Tibial nerve (tissue), 4 donors: ENCODE results near the gene SLC6A15. TPM values are rescaled to one million over a fixed set of nuclear protein-coding genes. Genes with fewer than 3 reads are reported as not detected.

Experiments used
- DNase-seq, 2 donors: peaks; one replicate each; pipeline ENCODE4 v3.0.0-alpha.2; 2019; ENCODE audit warnings: low spot score in 2 of 2
- H3K27ac ChIP-seq, 4 donors: fragments of 200-600 bp; sonication (generic) in 3 of 4; one replicate each; pipeline ENCODE4 v1.5.1; 2017 to 2019; ENCODE audit warnings: mild to moderate bottlenecking in 1 of 4
- H3K27me3 ChIP-seq, 2 donors: fragments of 200-600 bp; sonication (generic) in 1 of 2; one replicate each; pipeline versions ENCODE4 v1.5.1 to v1.6.0; 2017 to 2019
- H3K36me3 ChIP-seq, 3 donors: fragments of 200-600 bp; sonication (generic); one replicate each; pipeline ENCODE4 v1.5.1; 2018 to 2019
- H3K4me1 ChIP-seq, 4 donors: fragments of 200-600 bp; sonication (generic) in 3 of 4; one replicate each; pipeline ENCODE4 v1.5.1; 2017 to 2019
- H3K4me3 ChIP-seq, 4 donors: fragments of 200-600 bp; sonication (generic) in 3 of 4; one replicate each; pipeline ENCODE4 v1.5.1; 2017 to 2019; ENCODE audit warnings: mild to moderate bottlenecking in 1 of 4, moderate library complexity in 1 of 4
- H3K9me3 ChIP-seq, 4 donors: fragments of 200-600 bp; sonication (generic) in 3 of 4; one replicate each; pipeline ENCODE4 v1.5.1; 2017 to 2019
- EP300 ChIP-seq, 2 donors: sonication (generic); formaldehyde crosslinking; IDR thresholded peaks; one replicate each; pipeline ENCODE4 v1.6.1; 2017; ENCODE audit warnings: antibody characterized with exemption in 2 of 2, mild to moderate bottlenecking in 1 of 2
- POLR2A ChIP-seq, 2 donors: fragments of 450-650 bp; IDR thresholded peaks; one replicate each; pipeline ENCODE4 v1.6.1; 2017; ENCODE audit warnings: antibody characterized with exemption in 2 of 2, mild to moderate bottlenecking in 2 of 2, moderate library complexity in 2 of 2
- WGBS, 2 donors: methylation state at CpG; one replicate each; pipeline ENCODE4 v1.1.5; 2018; 5-methylcytosine and 5-hydroxymethylcytosine counted together
- total RNA-seq, 4 donors: library from RNA; depleted of rRNA; stranded (reverse); fragments of >200 nt; gene quantifications; one replicate each; pipeline ENCODE4 v1.1.0, GENCODE V29; 2016
- TF ChIP-seq, protein P1 (sequence below), 5 experiments: fragments of 200-600 bp in 3 of 5; fragments of 450-650 bp in 2 of 5; sonication (generic) in 3 of 5; IDR thresholded peaks; one replicate each; pipeline ENCODE4 v1.5.1; 2016 to 2019; ENCODE audit warnings: antibody characterized with exemption in 5 of 5, mild to moderate bottlenecking in 3 of 5, moderate library complexity in 2 of 5

Gene SLC6A15
- total RNA-seq, 4 donors from 2014 or later, result 0.30 to 0.84 (median 0.51) TPM

DNA sequence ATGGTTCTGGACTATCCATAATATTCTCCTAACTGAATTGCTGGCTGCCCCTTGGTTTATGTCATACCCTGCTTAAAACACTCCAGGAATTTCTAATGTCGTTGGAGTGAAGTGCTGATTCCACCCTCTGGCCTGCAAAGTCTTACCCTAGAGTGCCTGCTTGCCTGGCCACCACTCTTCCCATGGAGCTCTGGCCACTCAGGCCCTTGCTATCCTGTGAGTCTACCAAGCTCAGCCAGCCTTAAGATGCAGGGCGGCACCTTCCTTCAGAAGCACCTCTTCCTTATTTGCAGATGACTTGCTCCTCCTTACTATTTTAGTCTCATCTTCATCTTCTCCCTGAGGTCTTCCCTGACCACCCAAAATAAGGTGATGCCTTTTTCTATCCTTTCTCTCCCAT lies 35.3 kb downstream of the SLC6A15 start:
- Histone ChIP-seq H3K27ac (no peak overlapping the region), H3K4me3 (no peak overlapping the region), H3K36me3 (no peaks in the 10 kb centered on the region), H3K9me3 (no peaks in the 10 kb centered on the region), H3K4me1 (no peaks in the 10 kb centered on the region), H3K27me3 (no peaks in the 10 kb centered on the region)
- TF ChIP-seq, protein P1, sequence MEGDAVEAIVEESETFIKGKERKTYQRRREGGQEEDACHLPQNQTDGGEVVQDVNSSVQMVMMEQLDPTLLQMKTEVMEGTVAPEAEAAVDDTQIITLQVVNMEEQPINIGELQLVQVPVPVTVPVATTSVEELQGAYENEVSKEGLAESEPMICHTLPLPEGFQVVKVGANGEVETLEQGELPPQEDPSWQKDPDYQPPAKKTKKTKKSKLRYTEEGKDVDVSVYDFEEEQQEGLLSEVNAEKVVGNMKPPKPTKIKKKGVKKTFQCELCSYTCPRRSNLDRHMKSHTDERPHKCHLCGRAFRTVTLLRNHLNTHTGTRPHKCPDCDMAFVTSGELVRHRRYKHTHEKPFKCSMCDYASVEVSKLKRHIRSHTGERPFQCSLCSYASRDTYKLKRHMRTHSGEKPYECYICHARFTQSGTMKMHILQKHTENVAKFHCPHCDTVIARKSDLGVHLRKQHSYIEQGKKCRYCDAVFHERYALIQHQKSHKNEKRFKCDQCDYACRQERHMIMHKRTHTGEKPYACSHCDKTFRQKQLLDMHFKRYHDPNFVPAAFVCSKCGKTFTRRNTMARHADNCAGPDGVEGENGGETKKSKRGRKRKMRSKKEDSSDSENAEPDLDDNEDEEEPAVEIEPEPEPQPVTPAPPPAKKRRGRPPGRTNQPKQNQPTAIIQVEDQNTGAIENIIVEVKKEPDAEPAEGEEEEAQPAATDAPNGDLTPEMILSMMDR (IDR thresholded peaks at IDR 0.05), result no peak
- TF ChIP-seq POLR2A (IDR thresholded peaks at IDR 0.05), result no peak
- no peak for TF ChIP-seq EP300 (IDR thresholded peaks at IDR 0.05)
- 58 to 63% methylated on average over 2 of the region's 2 CpGs for WGBS, 2 donors
- DNase-seq, result no peak

- TF ChIP-seq, protein P1 (IDR thresholded peaks at IDR 0.05), result no peak
- TF ChIP-seq EP300 (IDR thresholded peaks at IDR 0.05) (no peak), POLR2A (IDR thresholded peaks at IDR 0.05) (no peak)
- 38 to 44% methylated on average over 4 of the region's 4 CpGs for WGBS, 2 donors
These were observed 37.4 kb downstream of the SLC6A15 start for GRCh38 chr12:84875241-84875640.

DNA sequence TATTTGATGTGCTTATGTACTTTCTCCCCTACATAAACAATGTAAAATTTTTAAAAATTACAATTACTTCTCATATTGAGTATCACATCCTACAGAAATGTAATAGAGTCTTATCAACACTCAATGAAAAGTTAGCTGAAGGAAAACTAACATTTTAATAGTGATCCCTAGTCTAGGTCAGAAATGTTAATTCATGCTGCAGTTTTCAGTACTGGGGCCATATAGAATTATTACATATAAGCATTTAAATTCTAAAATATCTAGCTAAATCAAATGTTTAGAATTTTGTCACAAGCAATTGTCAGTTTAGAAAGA lies 37.8 kb downstream of the SLC6A15 start:
- TF ChIP-seq, protein P1 (IDR thresholded peaks at IDR 0.05), result no peak
- TF ChIP-seq POLR2A (IDR thresholded peaks at IDR 0.05), result no peak
- no peak for TF ChIP-seq EP300 (IDR thresholded peaks at IDR 0.05)
- Histone ChIP-seq H3K27ac (no peak overlapping the region), H3K27me3 (no peaks in the 10 kb centered on the region), H3K4me1 (no peaks in the 10 kb centered on the region), H3K4me3 (no peak overlapping the region), H3K9me3 (no peaks in the 10 kb centered on the region), H3K36me3 (no peaks in the 10 kb centered on the region)
- no peak for DNase-seq

More at GRCh38 chr12:84875241-84875640, 37.4 kb downstream of the SLC6A15 start:
- H3K9me3 ChIP-seq, result no peaks in the 10 kb centered on the region
- no peak for DNase-seq
- no peak overlapping the region for H3K27ac ChIP-seq
- no peak overlapping the region for H3K4me3 ChIP-seq
- H3K4me1 ChIP-seq, result no peaks in the 10 kb centered on the region
- no peaks in the 10 kb centered on the region for H3K27me3 ChIP-seq
- H3K36me3 ChIP-seq, result no peaks in the 10 kb centered on the region

DNA sequence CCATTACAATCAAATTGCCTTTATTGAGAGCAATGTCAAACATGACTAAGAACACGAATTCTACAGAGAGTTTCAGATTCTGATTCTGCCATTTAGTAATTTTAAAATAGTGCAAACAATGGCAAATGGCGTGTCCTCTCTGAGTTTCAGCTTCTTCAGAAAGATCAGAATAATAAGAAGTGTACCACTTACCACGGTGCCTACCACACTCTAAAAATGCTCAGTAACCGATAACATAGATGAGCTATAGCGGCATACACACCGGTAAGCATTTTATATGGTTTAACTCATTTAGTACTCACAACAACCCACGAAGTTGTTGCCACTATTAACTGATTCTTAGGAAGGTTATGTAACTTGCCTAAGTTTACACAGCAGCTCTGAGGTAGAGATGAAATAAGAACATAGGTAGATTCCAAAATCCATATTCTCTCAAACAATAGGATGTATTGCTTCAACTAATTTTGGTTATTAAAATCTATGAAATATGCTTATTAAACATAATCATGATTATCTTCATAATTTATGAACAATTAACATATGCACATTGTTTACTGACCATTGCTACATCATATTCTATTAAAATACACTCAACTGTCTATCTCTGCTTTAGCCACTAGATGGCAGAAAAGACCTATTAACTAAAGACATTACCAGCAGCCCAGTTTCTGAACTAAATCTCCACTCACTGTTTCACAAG lies 38.3 kb downstream of the SLC6A15 start:
- no peaks in the 10 kb centered on the region for H3K36me3 ChIP-seq
- H3K4me1 ChIP-seq, result no peaks in the 10 kb centered on the region
- H3K27me3 ChIP-seq, result no peaks in the 10 kb centered on the region
- no peak overlapping the region for H3K27ac ChIP-seq
- TF ChIP-seq, protein P1 (IDR thresholded peaks at IDR 0.05), result peak; percentile 64 to 76 (median 72)
- TF ChIP-seq POLR2A (IDR thresholded peaks at IDR 0.05) (no peak), EP300 (IDR thresholded peaks at IDR 0.05) (no peak)
- no peaks in the 10 kb centered on the region for H3K9me3 ChIP-seq
- no peak overlapping the region for H3K4me3 ChIP-seq
- DNase-seq, result peak in 1 of 2 donors; percentile 36
- 44 to 50% methylated on average over 7 of the region's 7 CpGs for WGBS, 2 donors

DNA sequence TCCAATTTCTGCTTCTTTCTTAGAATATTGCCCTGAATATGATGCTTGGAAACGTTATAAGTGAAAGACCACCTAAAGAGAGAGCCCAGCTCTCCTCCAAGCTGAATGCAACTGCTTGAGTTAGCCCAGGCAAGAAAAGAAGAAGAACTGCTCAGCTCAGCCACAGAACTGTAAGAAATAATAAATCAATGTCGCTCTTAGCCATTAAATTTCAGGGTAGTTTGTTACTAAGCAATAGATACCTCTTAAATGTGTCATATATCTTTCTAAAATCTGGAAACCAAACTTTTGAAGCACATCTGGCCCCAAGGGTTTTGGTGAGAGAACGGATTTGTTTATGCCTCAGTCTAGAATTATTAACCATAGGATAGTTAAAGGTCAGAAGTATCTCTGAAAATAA lies 50.4 kb downstream of the SLC6A15 start:
- WGBS, 2 donors, result 63 to 64% methylated on average over 3 of the region's 3 CpGs
- H3K27ac ChIP-seq, result no peak overlapping the region
- H3K4me3 ChIP-seq, result no peak overlapping the region
- no peak for DNase-seq
- no peaks in the 10 kb centered on the region for H3K36me3 ChIP-seq
- no peaks in the 10 kb centered on the region for H3K4me1 ChIP-seq
- no peaks in the 10 kb centered on the region for H3K9me3 ChIP-seq
- TF ChIP-seq, protein P1 (IDR thresholded peaks at IDR 0.05), result no peak
- no peak for TF ChIP-seq EP300 (IDR thresholded peaks at IDR 0.05)
- TF ChIP-seq POLR2A (IDR thresholded peaks at IDR 0.05), result no peak
- H3K27me3 ChIP-seq, result no peaks in the 10 kb centered on the region
